Activated T-cell treated with anti-CD3 and anti-CD28 coated beads, Interleukin-2, amount 50 U/mL, for 4 hours (primary cell): ENCODE measurements around the gene PPP3CA. TPM values are rescaled to one million over a fixed set of nuclear protein-coding genes. Genes with fewer than 3 reads are reported as not detected.

Experiments
- ATAC-seq, 2 donors: fragments of 200-7000 bp; cut with Tn5 transposase; one replicate each; pipeline ENCODE4 v1.10.0; 2021
- DNase-seq: peaks from one replicate; pipeline ENCODE4 v3.0.0-alpha.2; 2020
- H3K27me3 Mint-ChIP-seq: one replicate; pipeline ENCODE4 v1.8.0; 2021; ENCODE audit warnings: low read depth, mixed read lengths
- H3K36me3 Mint-ChIP-seq: one replicate; pipeline ENCODE4 v1.8.0; 2022; ENCODE audit warnings: mixed read lengths; ENCODE audit not compliant: insufficient read depth
- H3K4me1 Mint-ChIP-seq: one replicate; pipeline ENCODE4 v1.8.0; 2021; ENCODE audit warnings: low read depth, mixed read lengths
- H3K4me3 Mint-ChIP-seq: one replicate; pipeline ENCODE4 v1.8.0; 2021; ENCODE audit warnings: mild to moderate bottlenecking, moderate library complexity, mixed read lengths
- H3K9me3 Mint-ChIP-seq: one replicate; pipeline ENCODE4 v1.8.0; 2021; ENCODE audit warnings: mixed read lengths
- total RNA-seq, 3 donors: library from RNA; stranded (reverse); gene quantifications; one replicate each; pipeline ENCODE4 v1.2.1, GENCODE V29; 2021

The PPP3CA gene
- total RNA-seq, 3 donors from 2014 or later, result 6.7 to 11.6 (median 9.4) TPM

GRCh38 chr4:101346351-101347266 is 717 bp downstream of the PPP3CA start:
- H3K36me3 Mint-ChIP-seq, result no peaks in the 10 kb centered on the region
- peak overlapping the region; percentile 96 for H3K4me3 Mint-ChIP-seq
- peaks cover 41% of the 10 kb centered on the region for H3K4me1 Mint-ChIP-seq
- H3K27me3 Mint-ChIP-seq, result peaks cover 15% of the 10 kb centered on the region
- ATAC-seq (peak; percentile 23 to 26), DNase-seq (peak; percentile 56)
- no peaks in the 10 kb centered on the region for H3K9me3 Mint-ChIP-seq

GRCh38 chr4:101345596-101346350 is 1.6 kb downstream of the PPP3CA start:
- no peaks in the 10 kb centered on the region for H3K9me3 Mint-ChIP-seq
- peak overlapping the region; percentile 96 for H3K4me3 Mint-ChIP-seq
- H3K36me3 Mint-ChIP-seq, result no peaks in the 10 kb centered on the region
- H3K4me1 Mint-ChIP-seq, result peaks cover 47% of the 10 kb centered on the region
- peak; percentile 40 for DNase-seq
- no peak for ATAC-seq
- H3K27me3 Mint-ChIP-seq, result peaks cover 15% of the 10 kb centered on the region

- Mint-ChIP-seq H3K36me3 (no peaks in the 10 kb centered on the region), H3K4me3 (peak overlapping the region; percentile 85), H3K27me3 (peaks cover 15% of the 10 kb centered on the region), H3K4me1 (peaks cover 51% of the 10 kb centered on the region), H3K9me3 (no peaks in the 10 kb centered on the region)
- no peak for ATAC-seq
- no peak for DNase-seq
Observed at GRCh38 chr4:101345271-101345595, 2.1 kb downstream of the PPP3CA start.

- H3K4me1 Mint-ChIP-seq, result peaks cover 75% of the 10 kb centered on the region
- H3K9me3 Mint-ChIP-seq, result no peaks in the 10 kb centered on the region
- no peaks in the 10 kb centered on the region for H3K36me3 Mint-ChIP-seq
- no peaks in the 10 kb centered on the region for H3K27me3 Mint-ChIP-seq
- DNase-seq (no peak), ATAC-seq (no peak)
- H3K4me3 Mint-ChIP-seq, result no peak overlapping the region
Observed at GRCh38 chr4:101339332-101339731, 8.0 kb downstream of the PPP3CA start.

GRCh38 chr4:101337688-101338087 is 9.6 kb downstream of the PPP3CA start:
- Mint-ChIP-seq H3K36me3 (no peaks in the 10 kb centered on the region), H3K4me3 (no peak overlapping the region), H3K27me3 (no peaks in the 10 kb centered on the region), H3K4me1 (peaks cover 69% of the 10 kb centered on the region), H3K9me3 (no peaks in the 10 kb centered on the region)
- ATAC-seq (no peak), DNase-seq (no peak)

GRCh38 chr4:101334963-101335572 is 12.3 kb downstream of the PPP3CA start:
- Mint-ChIP-seq H3K4me1 (peaks cover 57% of the 10 kb centered on the region), H3K4me3 (peak overlapping the region; percentile 8), H3K27me3 (no peaks in the 10 kb centered on the region), H3K9me3 (no peaks in the 10 kb centered on the region), H3K36me3 (no peaks in the 10 kb centered on the region)
- no peak for DNase-seq
- peak; percentile 52 to 66 for ATAC-seq

GRCh38 chr4:101332424-101332823 is 14.9 kb downstream of the PPP3CA start:
- Mint-ChIP-seq H3K4me1 (peaks cover 57% of the 10 kb centered on the region), H3K9me3 (no peaks in the 10 kb centered on the region), H3K27me3 (no peaks in the 10 kb centered on the region), H3K4me3 (no peak overlapping the region), H3K36me3 (no peaks in the 10 kb centered on the region)
- DNase-seq (no peak), ATAC-seq (no peak)

GRCh38 chr4:101331017-101331416 is 16.3 kb downstream of the PPP3CA start:
- Mint-ChIP-seq H3K4me3 (no peak overlapping the region), H3K9me3 (no peaks in the 10 kb centered on the region), H3K36me3 (no peaks in the 10 kb centered on the region), H3K4me1 (peaks cover 61% of the 10 kb centered on the region), H3K27me3 (no peaks in the 10 kb centered on the region)
- DNase-seq, result no peak
- ATAC-seq, result no peak

- H3K9me3 Mint-ChIP-seq, result no peaks in the 10 kb centered on the region
- ATAC-seq (no peak), DNase-seq (no peak)
- H3K4me3 Mint-ChIP-seq, result no peak overlapping the region
- H3K4me1 Mint-ChIP-seq, result peaks cover 54% of the 10 kb centered on the region
- no peaks in the 10 kb centered on the region for H3K27me3 Mint-ChIP-seq
- no peaks in the 10 kb centered on the region for H3K36me3 Mint-ChIP-seq
Observed at GRCh38 chr4:101329592-101329991, 17.7 kb downstream of the PPP3CA start.

- Mint-ChIP-seq H3K4me3 (peak overlapping the region; percentile 60), H3K4me1 (peaks cover 57% of the 10 kb centered on the region), H3K9me3 (no peaks in the 10 kb centered on the region), H3K36me3 (no peaks in the 10 kb centered on the region), H3K27me3 (no peaks in the 10 kb centered on the region)
- DNase-seq (no peak), ATAC-seq (peak; percentile 91 to 92)
Observed at GRCh38 chr4:101328063-101328602, 19.2 kb downstream of the PPP3CA start.

GRCh38 chr4:101326576-101326975 is 20.8 kb downstream of the PPP3CA start:
- peaks cover 57% of the 10 kb centered on the region for H3K4me1 Mint-ChIP-seq
- peaks cover 2% of the 10 kb centered on the region for H3K36me3 Mint-ChIP-seq
- H3K9me3 Mint-ChIP-seq, result no peaks in the 10 kb centered on the region
- no peak for DNase-seq
- H3K27me3 Mint-ChIP-seq, result no peaks in the 10 kb centered on the region
- H3K4me3 Mint-ChIP-seq, result no peak overlapping the region
- no peak for ATAC-seq

GRCh38 chr4:101322743-101323142 is 24.6 kb downstream of the PPP3CA start:
- H3K36me3 Mint-ChIP-seq, result peaks cover 2% of the 10 kb centered on the region
- H3K27me3 Mint-ChIP-seq, result no peaks in the 10 kb centered on the region
- H3K4me3 Mint-ChIP-seq, result no peak overlapping the region
- H3K9me3 Mint-ChIP-seq, result no peaks in the 10 kb centered on the region
- ATAC-seq (no peak), DNase-seq (no peak)
- H3K4me1 Mint-ChIP-seq, result peaks cover 34% of the 10 kb centered on the region

- no peaks in the 10 kb centered on the region for H3K27me3 Mint-ChIP-seq
- no peaks in the 10 kb centered on the region for H3K9me3 Mint-ChIP-seq
- peaks cover 26% of the 10 kb centered on the region for H3K4me1 Mint-ChIP-seq
- no peak for DNase-seq
- H3K4me3 Mint-ChIP-seq, result no peak overlapping the region
- H3K36me3 Mint-ChIP-seq, result peaks cover 2% of the 10 kb centered on the region
- ATAC-seq, result no peak
Observed at GRCh38 chr4:101321481-101322042, 25.8 kb downstream of the PPP3CA start.

GRCh38 chr4:101315786-101316185 is 31.5 kb downstream of the PPP3CA start:
- ATAC-seq, result no peak
- peaks cover 9% of the 10 kb centered on the region for H3K36me3 Mint-ChIP-seq

More at GRCh38 chr4:101315786-101316185, 31.5 kb downstream of the PPP3CA start:
- Mint-ChIP-seq H3K4me3 (no peak overlapping the region), H3K4me1 (peaks cover 9% of the 10 kb centered on the region), H3K27me3 (no peaks in the 10 kb centered on the region), H3K9me3 (peaks cover 6% of the 10 kb centered on the region)
- no peak for DNase-seq
